ENCODE data around the gene VMO1.

VMO1 gene

DNA sequence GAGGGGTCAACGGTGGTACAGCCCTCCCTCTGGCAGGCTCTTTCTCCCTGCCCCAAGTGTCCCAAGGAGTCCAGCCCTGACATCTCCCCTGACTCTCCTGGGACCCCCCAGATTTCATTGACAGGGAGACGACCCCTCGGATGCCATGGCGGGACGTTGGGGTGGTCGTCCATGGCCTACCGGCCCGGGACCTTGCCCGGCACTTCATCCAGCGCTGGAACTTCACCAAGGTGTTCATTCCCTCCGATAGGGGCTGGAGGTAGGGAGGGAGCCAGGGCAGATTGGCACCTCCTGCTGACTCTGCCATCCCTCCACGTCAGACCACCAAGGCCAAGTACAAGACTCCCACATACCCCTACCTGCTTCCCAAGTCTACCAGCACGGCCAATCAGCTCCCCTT lies 30.7 kb upstream of the VMO1 start:
- H3K4me3 ChIP-seq (ENCODE audit: low read length), result no peak overlapping the region
- no peaks in the 10 kb centered on the region for H4K20me1 ChIP-seq (ENCODE audit: insufficient read depth, low read length)
- H3K79me2 ChIP-seq (ENCODE audit: low read length), result no peaks in the 10 kb centered on the region
- no peak for DNase-seq
- H3K4me1 ChIP-seq (ENCODE audit: low read length), result no peaks in the 10 kb centered on the region
- H3K9me2 ChIP-seq (replicated peaks; ENCODE audit: insufficient read depth, low read length), result no peaks in the 10 kb centered on the region
- H3K36me3 ChIP-seq (replicated peaks; ENCODE audit: insufficient read depth, low read length), result no peaks in the 10 kb centered on the region
- H3K27ac ChIP-seq (ENCODE audit: low read length), result no peak overlapping the region
- H3K9ac ChIP-seq (ENCODE audit: low read length), result no peak overlapping the region
- TF ChIP-seq EZH2 (optimal IDR thresholded peaks at IDR 0.05; ENCODE audit: low read depth, low read length), result no peak
- no peak for TF ChIP-seq EZH2phosphoT487 (IDR thresholded peaks at IDR 0.05; ENCODE audit: low read length)
- TF ChIP-seq, protein P1, sequence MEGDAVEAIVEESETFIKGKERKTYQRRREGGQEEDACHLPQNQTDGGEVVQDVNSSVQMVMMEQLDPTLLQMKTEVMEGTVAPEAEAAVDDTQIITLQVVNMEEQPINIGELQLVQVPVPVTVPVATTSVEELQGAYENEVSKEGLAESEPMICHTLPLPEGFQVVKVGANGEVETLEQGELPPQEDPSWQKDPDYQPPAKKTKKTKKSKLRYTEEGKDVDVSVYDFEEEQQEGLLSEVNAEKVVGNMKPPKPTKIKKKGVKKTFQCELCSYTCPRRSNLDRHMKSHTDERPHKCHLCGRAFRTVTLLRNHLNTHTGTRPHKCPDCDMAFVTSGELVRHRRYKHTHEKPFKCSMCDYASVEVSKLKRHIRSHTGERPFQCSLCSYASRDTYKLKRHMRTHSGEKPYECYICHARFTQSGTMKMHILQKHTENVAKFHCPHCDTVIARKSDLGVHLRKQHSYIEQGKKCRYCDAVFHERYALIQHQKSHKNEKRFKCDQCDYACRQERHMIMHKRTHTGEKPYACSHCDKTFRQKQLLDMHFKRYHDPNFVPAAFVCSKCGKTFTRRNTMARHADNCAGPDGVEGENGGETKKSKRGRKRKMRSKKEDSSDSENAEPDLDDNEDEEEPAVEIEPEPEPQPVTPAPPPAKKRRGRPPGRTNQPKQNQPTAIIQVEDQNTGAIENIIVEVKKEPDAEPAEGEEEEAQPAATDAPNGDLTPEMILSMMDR (IDR thresholded peaks at IDR 0.05; ENCODE audit: low read length), result no peak
- H2AFZ ChIP-seq (ENCODE audit: low read length), result no peak overlapping the region
- no peak overlapping the region for H3K4me2 ChIP-seq (ENCODE audit: low read depth, low read length)
- H3K27me3 ChIP-seq (replicated peaks; ENCODE audit: insufficient read depth, low read length), result no peaks in the 10 kb centered on the region
- H3F3A ChIP-seq (ENCODE audit: insufficient read depth, low read length), result no peaks in the 10 kb centered on the region
- H3K9me3 ChIP-seq (replicated peaks; ENCODE audit: insufficient read depth, low read length), result no peaks in the 10 kb centered on the region

DNA sequence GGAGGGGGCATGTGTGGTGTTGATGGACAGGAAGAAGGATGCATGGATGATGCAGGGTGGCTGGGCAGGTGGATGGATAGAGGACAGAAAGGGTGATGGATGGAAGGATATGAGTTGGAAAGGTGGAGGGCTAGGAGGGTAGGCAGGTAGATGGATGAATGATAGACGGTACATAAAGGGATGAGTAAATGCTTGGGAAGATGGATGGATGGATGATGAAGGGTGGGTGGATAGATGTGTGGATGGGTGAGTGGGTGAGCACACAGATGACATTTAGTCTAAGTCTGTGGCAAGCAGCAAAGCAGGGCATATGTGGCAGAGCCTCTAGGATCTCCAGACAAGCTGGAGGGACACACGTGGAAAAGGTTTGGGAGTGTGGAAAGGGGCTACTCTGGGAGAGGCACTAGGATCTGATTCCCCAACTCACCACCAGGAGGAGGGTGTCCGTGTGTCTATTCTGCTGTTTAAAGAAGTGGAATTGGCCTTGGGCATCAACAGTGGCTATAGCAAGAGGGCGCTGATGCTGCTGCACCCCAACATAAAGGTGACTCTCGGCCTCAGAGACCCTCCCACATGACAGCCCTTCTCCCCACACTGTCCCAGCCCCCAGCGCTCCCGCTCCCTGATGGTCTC lies 29.0 kb upstream of the VMO1 start:
- Histone ChIP-seq H3K9ac (ENCODE audit: low read length) (no peak overlapping the region), H4K20me1 (ENCODE audit: insufficient read depth, low read length) (no peaks in the 10 kb centered on the region), H3K9me2 (replicated peaks; ENCODE audit: insufficient read depth, low read length) (no peaks in the 10 kb centered on the region), H3K27me3 (replicated peaks; ENCODE audit: insufficient read depth, low read length) (no peaks in the 10 kb centered on the region), H2AFZ (ENCODE audit: low read length) (no peak overlapping the region), H3K36me3 (replicated peaks; ENCODE audit: insufficient read depth, low read length) (no peaks in the 10 kb centered on the region), H3K4me2 (ENCODE audit: low read depth, low read length) (no peak overlapping the region), H3F3A (ENCODE audit: insufficient read depth, low read length) (no peaks in the 10 kb centered on the region), H3K4me1 (ENCODE audit: low read length) (no peaks in the 10 kb centered on the region), H3K9me3 (replicated peaks; ENCODE audit: insufficient read depth, low read length) (no peaks in the 10 kb centered on the region), H3K27ac (ENCODE audit: low read length) (no peak overlapping the region), H3K4me3 (ENCODE audit: low read length) (no peak overlapping the region), H3K79me2 (ENCODE audit: low read length) (no peaks in the 10 kb centered on the region)
- TF ChIP-seq, protein P1 (IDR thresholded peaks at IDR 0.05; ENCODE audit: low read length), result no peak
- no peak for TF ChIP-seq EZH2 (optimal IDR thresholded peaks at IDR 0.05; ENCODE audit: low read depth, low read length)
- DNase-seq, result no peak

GRCh38 chr17:4812690-4813089 lies 26.5 kb upstream of the VMO1 start:
- Histone ChIP-seq H3K4me3 (ENCODE audit: low read length) (no peak overlapping the region), H3K9ac (ENCODE audit: low read length) (no peak overlapping the region), H3K36me3 (replicated peaks; ENCODE audit: insufficient read depth, low read length) (no peaks in the 10 kb centered on the region), H3F3A (ENCODE audit: insufficient read depth, low read length) (no peaks in the 10 kb centered on the region), H3K79me2 (ENCODE audit: low read length) (no peaks in the 10 kb centered on the region), H3K27ac (ENCODE audit: low read length) (no peak overlapping the region), H3K27me3 (replicated peaks; ENCODE audit: insufficient read depth, low read length) (no peaks in the 10 kb centered on the region), H2AFZ (ENCODE audit: low read length) (no peak overlapping the region), H3K4me2 (ENCODE audit: low read depth, low read length) (no peak overlapping the region), H3K4me1 (ENCODE audit: low read length) (no peaks in the 10 kb centered on the region), H4K20me1 (ENCODE audit: insufficient read depth, low read length) (no peaks in the 10 kb centered on the region), H3K9me2 (replicated peaks; ENCODE audit: insufficient read depth, low read length) (no peaks in the 10 kb centered on the region), H3K9me3 (replicated peaks; ENCODE audit: insufficient read depth, low read length) (no peaks in the 10 kb centered on the region)
- DNase-seq, result no peak
- TF ChIP-seq EZH2 (optimal IDR thresholded peaks at IDR 0.05; ENCODE audit: low read depth, low read length), result no peak
- TF ChIP-seq EZH2phosphoT487 (IDR thresholded peaks at IDR 0.05; ENCODE audit: low read length), result no peak
- TF ChIP-seq, protein P1 (IDR thresholded peaks at IDR 0.05; ENCODE audit: low read length), result no peak

All from MM.1S (cell line).